ENCODE results near the gene AOC3.
"Not testable (repeated sequence)": the region's sequence is repeated elsewhere in the genome, so short reads cannot be mapped to it uniquely, and the experiment has no call there.

The AOC3 gene

GRCh38 chr17:42867694-42868261, 16.8 kb downstream of the AOC3 start:
- not testable (repeated sequence) for DNase-seq

GRCh38 chr17:42868338-42868737, 17.3 kb downstream of the AOC3 start:
- no peak for DNase-seq

- no peak for DNase-seq
These were observed 20.6 kb downstream of the AOC3 start for GRCh38 chr17:42871647-42872046.

- DNase-seq = no peak
These were observed 21.4 kb downstream of the AOC3 start for GRCh38 chr17:42872251-42872965.

- DNase-seq = no peak
These were observed 22.3 kb downstream of the AOC3 start for GRCh38 chr17:42873315-42873714.

GRCh38 chr17:42873932-42874695, 23.1 kb downstream of the AOC3 start:
- DNase-seq = not testable (repeated sequence)

GRCh38 chr17:42877037-42877436, 26.0 kb downstream of the AOC3 start:
- no peak for DNase-seq

- DNase-seq = no peak
These were observed 27.3 kb downstream of the AOC3 start for GRCh38 chr17:42878123-42878880.

GRCh38 chr17:42878924-42879595, 28.1 kb downstream of the AOC3 start:
- DNase-seq = no peak

GRCh38 chr17:42879596-42879985, 28.6 kb downstream of the AOC3 start:
- DNase-seq = no peak

- DNase-seq = no peak
These were observed 29.8 kb downstream of the AOC3 start for GRCh38 chr17:42880776-42881310.

GRCh38 chr17:42881706-42882105, 30.7 kb downstream of the AOC3 start:
- DNase-seq = not testable (repeated sequence)

GRCh38 chr17:42882166-42882565, 31.2 kb downstream of the AOC3 start:
- no peak for DNase-seq

- no peak for DNase-seq
These were observed 33.0 kb downstream of the AOC3 start for GRCh38 chr17:42883802-42884558.

- not testable (repeated sequence) for DNase-seq
These were observed 34.8 kb downstream of the AOC3 start for GRCh38 chr17:42885806-42886205.

GRCh38 chr17:42886283-42887176, 35.5 kb downstream of the AOC3 start:
- DNase-seq = no peak

- no peak for DNase-seq
These were observed 38.8 kb downstream of the AOC3 start for GRCh38 chr17:42889809-42890208.

- no peak for DNase-seq
These were observed 40.6 kb downstream of the AOC3 start for GRCh38 chr17:42891539-42892152.

- DNase-seq = no peak
These were observed 42.4 kb downstream of the AOC3 start for GRCh38 chr17:42893359-42893758.

All from CD4-positive, alpha-beta T cell treated with Interleukin-4 for 4 hours (primary cell).